HS-5 (cell line): Measurements from ENCODE around the gene GLIPR2.
A peak's percentile ranks its signal among the peaks of the same experiment; 100 is the strongest.
"Not testable (repeated sequence)": the region's sequence is repeated elsewhere in the genome, so short reads cannot be mapped to it uniquely, and the experiment has no call there.

Source experiments
- DNase-seq: peaks from one replicate; pipeline ENCODE4 v3.0.0-alpha.2; 2012; ENCODE audit warnings: low read depth

GLIPR2 gene

GRCh38 chr9:36136272-36136893 lies at the start of gene GLIPR2:
Gene GLIPR2, plus strand, starts transcription at chr9:36136733. Its CDS starts 46 bp downstream, at chr9:36136779.
- DNase-seq = no peak

GRCh38 chr9:36087054-36087453 lies 49.5 kb upstream of the GLIPR2 start:
- not testable (repeated sequence) for DNase-seq

- no peak for DNase-seq
These were observed 48.5 kb upstream of the GLIPR2 start for GRCh38 chr9:36088020-36088419.

DNA sequence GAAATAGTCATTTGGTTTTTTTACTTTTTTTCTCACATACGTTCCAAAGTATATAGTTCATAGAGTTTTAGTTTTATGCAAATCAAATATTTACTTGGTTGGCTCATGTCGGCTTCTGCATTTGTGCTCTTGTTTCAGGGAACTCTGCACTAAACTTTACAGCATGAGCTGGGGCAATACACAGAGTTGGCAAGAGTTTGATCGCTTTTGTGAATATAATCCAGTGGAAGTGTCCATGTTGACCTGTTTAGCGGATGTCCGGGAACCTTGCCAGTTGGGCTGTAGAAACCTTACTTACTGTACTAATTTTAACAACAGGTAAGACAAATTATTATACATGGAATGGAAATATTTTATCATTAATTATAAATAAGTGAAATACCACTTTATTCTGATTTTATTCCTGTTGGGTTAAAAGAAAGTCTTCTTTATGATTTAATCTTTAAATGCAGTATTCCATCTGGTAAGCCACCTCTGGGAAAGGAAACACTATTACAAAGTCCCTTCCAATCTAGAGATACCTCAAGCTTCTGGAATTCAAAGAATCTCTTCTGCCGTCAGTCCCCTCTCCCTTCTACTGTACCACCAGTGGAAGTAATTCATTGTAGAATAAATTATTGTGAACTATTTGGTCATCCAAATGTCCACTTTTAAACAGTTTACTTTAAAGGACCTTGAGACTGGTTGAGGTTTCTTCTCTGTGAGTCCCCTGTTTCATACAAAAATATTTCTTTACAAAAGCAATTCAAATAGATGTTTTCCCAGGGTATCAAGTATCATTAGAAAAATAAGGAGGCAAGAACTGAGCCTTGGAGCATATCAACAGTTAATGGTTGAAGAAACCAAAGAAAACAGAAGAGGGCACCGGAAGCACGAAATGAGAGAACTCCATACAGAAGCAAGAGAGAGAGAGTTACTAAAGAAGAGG lies 45.2 kb upstream of the GLIPR2 start:
- peak; percentile 36 for DNase-seq

GRCh38 chr9:36092014-36092413 lies 44.5 kb upstream of the GLIPR2 start:
- no peak for DNase-seq

DNA sequence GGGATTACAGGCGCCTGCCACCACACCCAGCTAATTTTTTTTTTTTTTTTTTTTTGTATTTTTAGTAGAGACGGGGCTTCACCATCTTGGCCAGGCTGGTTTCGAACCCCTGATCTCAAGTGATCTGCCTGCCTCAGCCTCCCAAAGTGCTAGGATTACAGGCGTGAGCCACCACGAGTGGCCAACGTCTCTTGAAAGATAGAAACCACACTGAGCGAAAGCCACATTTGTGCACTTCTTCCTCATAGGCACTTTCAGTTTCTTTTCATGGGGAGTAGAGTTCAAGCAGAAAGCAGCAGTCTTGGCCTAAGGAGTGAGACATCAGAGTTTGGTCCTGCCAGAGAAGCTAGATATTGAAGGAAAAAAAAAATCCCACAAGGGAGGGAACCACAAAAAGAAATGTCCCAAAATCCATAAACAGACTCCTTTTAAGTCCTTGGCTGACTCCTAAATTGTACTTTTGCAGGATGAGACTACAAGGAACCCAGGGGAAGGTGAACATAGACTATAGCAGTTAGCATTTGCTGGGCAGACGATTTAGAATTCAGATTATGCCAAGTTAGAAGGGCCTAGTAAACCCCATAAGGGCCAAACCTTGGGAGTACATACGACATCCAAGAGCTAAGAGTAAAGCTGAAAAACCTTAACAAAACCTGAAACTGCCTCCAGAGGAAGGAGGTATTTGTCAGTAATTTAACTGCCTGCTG lies 43.9 kb upstream of the GLIPR2 start:
- DNase-seq = no peak

- no peak for DNase-seq
These were observed 43.1 kb upstream of the GLIPR2 start for GRCh38 chr9:36093384-36093783.

- no peak for DNase-seq
These were observed 36.8 kb upstream of the GLIPR2 start for GRCh38 chr9:36099718-36100117.

DNA sequence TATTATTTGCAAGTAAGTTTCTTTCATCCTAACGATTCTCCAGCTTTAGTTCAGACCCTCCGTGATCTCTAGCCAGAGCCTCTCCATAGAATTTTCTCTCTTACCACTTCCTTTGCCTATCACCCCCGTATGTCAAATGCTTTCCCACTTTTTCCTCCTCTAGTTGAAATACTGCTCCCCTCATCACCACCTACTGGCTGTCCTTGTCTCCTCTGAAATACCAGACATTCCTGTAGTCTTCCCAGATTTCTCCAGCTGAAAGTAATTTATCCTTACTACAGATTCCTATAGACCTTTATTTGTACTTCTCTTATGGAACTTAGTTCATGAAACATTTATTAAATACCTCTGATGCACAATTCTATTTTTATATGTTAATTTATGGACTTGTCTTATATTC lies 36.0 kb upstream of the GLIPR2 start:
- no peak for DNase-seq

GRCh38 chr9:36101916-36102741 lies 34.4 kb upstream of the GLIPR2 start:
- peak; percentile 100 for DNase-seq

DNA sequence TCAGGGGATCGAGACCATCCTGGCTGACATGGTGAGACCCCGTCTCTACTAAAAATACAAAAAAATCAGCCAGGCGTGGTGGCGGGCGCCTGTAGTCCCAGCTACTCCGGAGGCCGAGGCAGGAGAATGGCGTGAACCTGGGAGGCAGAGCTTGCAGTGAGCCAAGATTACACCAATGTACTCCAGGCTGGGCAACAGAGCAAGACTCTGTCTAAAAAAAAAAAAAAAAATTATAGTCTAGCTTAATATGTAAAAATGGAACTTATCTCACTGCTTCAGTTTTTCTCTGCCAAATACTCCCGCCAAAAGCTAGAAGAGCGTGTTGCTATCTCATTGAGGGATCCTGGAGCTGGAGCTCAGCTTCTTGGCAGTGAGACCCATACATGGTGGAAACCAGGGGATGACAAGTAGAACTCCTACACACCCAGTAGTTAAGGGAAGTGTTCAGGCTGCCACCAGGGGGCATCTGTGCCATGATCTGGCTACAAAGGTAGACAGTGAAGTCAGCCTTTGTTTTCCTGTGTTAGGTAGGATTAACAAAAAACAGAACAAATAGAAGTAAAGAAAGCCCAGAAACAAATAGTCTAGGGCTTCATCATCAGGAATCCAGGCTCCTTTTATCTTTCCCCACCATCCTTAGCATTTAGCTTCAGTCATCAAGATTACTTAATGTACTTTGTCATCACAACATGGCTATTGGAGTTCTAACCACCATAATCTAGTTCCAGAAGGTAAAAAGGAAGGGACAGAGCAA lies 33.6 kb upstream of the GLIPR2 start:
- peak; percentile 58 for DNase-seq

- no peak for DNase-seq
These were observed 27.5 kb upstream of the GLIPR2 start for GRCh38 chr9:36109071-36109470.

DNA sequence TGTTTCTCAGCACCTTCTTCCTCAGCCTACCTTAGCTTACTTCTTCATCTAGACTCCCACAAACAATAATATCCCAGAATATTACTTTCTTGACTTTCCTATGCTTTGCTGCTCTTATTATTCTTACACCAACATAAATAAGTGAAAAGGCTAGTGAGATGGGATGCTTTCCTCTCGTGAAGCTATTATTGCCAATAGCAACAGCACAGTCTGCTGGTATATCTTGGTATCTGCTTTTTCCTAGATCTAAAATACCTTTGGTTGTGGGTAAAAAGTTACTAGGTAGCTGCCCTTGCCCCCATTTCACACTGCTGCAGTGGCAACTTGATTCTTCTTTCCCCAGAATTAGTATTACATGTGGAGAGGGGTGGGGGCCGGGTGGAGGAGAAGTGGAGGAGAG lies 26.1 kb upstream of the GLIPR2 start:
- no peak for DNase-seq

DNA sequence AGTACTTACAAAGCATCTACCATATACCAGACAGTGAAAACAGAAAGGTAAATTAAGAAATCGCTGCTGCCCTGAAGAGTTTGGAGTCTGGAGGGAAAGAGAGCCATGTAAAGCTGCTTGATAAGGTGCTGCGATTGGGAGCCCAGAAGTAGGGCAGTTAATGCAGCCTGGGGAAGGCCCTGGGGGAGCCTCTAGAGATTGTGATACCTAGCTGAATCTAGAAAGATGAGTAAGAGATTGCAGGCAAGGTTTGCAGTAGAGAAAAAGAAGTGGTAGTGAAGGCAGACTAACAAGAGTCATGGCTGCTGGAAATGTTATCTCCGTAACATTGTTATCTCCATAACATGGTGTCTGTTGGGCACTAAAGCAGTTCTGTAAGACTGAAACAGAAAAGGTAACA lies 24.0 kb upstream of the GLIPR2 start:
- DNase-seq = no peak

- DNase-seq = no peak
These were observed 22.5 kb upstream of the GLIPR2 start for GRCh38 chr9:36113999-36114398.

DNA sequence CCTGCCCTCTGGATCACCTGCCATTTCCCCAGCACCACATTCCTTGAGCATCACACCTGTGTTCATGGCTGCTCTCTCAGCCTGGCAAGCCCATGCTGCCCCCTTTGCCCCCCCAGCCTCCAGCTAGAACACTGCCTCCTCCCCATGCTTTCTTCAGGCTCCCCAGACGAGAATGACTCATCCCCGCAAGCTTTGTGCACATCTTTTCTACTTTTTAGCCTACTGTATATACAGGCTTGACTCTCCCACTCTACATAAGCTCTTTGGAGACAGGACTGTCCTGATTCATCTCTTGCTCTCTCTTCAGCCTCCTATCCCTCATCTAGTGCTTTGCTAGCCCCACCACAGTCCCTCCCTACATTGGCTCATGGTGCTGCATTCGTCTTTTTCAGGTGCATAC lies 19.9 kb upstream of the GLIPR2 start:
- DNase-seq = no peak

DNA sequence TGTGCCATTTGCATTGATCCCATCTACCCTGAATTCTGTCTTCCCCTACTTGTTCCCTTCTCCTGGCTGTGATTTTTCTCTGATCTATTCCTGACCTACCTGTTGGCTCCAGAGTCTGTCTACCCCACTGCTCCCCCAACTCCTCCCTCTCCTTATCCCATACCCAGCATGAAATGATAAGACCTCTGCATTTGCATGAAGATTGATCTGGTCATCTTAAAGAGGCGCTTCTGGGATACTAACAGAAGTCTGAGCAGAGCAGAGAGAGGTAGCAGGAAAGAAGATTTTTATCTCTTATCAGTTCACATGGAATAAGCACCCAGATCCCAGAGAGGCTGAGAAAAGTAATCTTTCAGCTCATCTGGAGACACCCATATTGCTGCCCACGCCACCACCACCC lies 18.3 kb upstream of the GLIPR2 start:
- no peak for DNase-seq

DNA sequence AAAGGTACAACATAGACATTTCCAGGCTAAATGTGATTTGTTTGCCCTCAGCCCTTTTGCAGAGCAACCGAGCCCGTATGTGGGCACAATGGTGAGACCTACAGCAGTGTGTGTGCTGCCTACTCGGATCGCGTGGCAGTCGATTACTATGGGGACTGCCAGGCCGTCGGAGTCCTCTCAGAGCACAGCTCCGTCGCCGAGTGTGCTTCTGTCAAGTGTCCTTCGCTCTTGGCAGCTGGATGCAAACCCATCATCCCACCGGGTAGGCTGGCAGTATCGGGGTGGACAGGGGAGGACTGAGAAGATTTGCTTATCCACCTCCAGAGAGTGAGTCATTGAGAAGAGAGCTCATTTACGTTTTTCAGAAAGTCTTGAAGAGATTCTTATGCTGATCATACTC lies 17.8 kb upstream of the GLIPR2 start:
- DNase-seq = no peak

DNA sequence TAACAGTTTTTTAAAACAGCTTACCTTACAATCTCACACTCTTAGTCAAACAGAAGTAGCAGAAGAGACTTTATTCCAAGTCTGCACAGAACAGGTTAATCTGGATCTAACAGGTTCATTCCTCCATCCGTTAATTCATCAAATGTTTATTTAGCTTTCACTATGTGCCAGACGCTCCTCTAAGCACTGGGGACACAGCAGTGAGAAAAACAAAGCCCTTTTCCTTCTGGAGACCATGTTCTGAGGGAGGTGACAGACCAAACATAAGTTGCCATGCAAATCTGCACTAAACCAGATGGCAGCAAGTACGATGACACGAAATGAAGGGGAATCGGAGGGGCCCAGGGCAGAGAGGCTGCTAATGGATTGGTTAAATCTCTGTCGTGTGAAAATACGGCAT lies 17.1 kb upstream of the GLIPR2 start:
- no peak for DNase-seq

DNA sequence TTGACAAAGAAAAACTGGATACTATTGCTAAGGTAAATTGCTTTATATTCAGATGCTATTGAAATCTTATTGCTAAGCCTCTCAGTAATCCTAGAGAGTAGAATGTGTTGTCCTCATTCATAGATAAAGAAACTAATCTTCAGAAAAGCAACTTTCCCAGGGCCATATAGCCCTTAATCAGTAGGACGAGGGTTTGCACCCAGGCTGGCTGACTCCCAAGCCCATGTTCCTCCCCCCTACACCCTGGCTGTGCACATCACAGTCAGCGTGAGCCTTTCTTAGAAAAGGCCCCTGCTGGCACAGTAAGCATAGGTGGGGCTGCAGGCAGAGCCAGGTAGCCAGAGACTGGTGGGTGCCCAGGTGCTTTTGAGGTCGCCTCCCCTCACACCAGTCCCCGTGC lies 15.8 kb upstream of the GLIPR2 start:
- no peak for DNase-seq

GRCh38 chr9:36121971-36122370 lies 14.6 kb upstream of the GLIPR2 start:
- no peak for DNase-seq
